ENCODE results near the gene ARG1.

The ARG1 gene

DNA sequence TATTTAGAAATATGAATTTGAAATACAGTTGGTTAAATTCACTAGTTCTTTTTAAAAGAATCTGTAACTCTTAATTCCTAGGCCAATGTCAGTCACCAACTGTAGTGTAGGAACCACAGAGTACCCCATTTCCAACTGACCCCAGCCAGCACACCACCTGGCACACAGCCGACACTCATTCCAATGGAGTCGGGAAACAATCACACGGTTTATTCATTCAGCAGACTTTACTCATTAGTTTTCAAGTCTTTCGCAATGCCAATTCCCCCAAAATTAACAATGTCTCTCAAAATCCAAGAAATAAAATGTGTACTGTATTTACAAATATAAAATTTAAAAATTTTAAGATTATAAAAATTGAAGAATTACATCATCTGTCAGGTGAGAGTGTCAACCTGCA is 13.5 kb downstream of the ARG1 start:
- no peak for DNase-seq (ENCODE audit: low spot score)

DNA sequence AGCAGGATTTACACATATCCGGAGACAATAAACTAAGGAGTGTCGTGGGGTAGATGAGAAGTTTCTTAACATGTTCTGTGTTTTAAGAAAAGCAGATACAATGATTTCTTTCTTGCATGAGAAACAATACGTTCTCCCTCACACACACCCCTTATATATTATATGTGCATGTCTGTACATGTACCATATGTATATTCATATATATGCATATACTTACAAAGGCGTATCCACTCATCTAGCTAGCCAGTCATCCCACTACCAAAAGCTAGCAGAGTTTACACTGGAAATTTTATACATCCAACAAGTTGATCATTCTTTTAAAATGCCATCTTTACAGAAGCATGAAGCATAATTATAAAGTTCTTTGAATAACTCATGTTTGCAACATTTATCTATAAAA is 14.9 kb downstream of the ARG1 start:
- DNase-seq (ENCODE audit: low spot score) = no peak

- DNase-seq (ENCODE audit: low spot score) = no peak
These were observed 15.6 kb downstream of the ARG1 start for GRCh38 chr6:131588643-131589042.

DNA sequence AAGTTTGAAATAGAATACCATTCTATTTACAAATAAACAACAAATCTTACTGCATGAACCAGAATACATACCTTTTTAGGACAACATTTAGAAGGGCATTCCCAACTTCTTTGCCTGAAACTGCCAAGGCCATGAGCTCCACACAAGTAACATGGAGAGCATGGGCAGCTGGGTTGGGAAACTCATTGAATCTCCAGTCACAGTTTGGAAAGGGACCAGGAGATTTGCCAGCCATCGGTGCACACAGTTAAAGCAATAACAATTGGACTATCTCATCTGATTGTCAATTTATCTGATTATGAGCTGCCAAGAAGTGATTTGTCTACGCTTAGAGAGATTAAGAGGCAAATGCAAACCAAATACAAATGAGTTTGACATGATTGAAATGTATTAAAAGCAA is 19.9 kb downstream of the ARG1 start:
- DNase-seq (ENCODE audit: low spot score) = no peak

DNA sequence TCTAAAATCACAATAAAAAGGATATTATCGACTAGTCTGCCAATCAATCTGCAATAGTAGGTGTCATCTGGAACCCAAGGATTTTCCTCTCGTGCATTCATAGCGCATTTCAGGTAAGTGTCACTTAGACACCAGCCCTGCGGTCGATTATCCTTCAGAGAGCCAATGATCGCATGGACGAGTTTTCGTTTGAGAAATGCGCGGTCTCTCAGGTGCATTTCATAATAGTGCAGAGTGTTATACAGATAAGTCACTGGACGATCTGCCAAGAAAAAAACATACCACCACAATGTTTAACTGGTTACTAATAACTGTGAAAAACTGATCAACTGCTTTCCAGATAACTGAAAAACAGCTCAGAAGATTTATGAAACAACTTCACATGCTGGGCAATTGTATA is 21.0 kb downstream of the ARG1 start:
- no peak for DNase-seq (ENCODE audit: low spot score)

- DNase-seq (ENCODE audit: low spot score) = no peak
These were observed 24.4 kb downstream of the ARG1 start for GRCh38 chr6:131597446-131597845.

GRCh38 chr6:131600716-131601115 is 27.7 kb downstream of the ARG1 start:
- DNase-seq (ENCODE audit: low spot score) = no peak

- peak; percentile 74 for DNase-seq (ENCODE audit: low spot score)
These were observed 29.8 kb downstream of the ARG1 start for GRCh38 chr6:131602781-131603312.

DNA sequence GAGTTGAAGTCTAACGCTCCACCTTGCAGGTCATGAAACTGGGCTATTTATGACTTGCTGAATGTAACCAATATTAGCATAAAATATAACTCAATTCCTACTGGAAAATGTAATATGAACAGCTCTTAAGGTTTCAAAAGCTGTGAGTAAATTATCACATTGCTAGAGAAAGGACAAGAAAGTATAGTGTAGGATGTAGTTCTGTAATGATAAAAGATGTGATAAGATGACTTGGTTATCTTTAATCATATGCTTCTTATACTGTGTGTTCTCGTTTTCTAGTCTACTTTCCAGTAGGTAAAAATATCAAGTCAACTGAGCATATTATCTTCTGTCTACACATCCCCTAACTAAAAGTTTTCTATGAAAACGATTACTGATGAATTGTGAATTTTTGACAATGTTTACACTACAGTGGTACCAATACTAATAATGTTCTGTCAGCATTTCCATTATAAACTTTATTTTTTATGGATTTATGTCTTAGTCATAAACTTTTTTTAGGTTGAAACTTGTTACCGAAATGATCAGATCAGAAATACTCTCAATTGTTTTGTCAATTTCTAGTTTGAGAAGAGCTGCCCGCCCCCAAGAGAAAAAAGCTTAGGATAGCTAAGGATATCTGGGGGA is 40.4 kb downstream of the ARG1 start:
- no peak for DNase-seq (ENCODE audit: low spot score)

- DNase-seq (ENCODE audit: low spot score) = no peak
These were observed 42.2 kb downstream of the ARG1 start for GRCh38 chr6:131615275-131615674.

DNA sequence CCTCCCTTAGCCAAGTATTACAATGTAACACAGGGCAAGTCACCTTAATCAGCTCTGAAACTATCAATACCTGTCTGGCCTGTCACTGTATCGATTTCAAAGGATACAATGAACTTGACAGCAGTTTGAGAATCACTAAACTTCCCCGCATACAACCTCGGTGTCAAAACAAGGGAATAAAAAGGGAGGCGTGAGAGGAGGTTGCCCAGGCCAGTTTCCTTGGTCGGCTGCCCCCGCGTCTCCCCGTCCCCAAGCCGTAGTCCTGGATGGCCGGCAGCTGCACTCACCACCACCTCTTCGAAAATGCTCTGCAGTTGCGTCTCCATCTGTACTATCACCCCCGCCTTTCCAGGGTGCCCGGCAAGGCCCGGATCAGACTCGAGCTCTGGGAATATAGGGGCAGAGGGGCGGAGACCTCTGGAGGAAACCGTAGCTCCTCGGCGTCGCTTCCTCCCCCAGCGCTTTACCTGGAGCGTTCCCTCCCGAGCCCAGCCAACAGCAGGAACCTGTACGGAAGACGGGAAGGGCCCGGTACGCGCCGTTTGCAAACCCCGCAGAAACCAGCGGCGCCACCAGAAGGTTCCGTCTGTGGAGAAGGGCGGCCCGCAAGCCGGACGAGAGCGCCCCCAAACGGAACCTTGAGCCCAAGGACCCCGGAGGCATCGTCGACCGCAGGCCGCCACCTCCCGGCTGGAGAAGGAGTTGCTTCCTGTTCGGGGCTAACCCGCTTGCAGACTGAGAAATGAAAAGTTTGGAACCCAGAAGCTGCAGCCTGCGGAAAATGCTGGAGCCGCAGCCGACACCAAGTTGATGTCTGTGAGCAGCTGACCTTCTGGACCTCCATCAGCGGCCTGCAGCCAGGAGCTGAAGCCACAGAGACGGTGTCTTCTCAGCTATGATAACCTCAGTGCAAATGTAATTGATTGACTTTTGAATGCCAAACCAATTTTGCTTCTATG is 55.0 kb downstream of the ARG1 start, which contains the start of gene MED23:
MED23 (minus strand) TSS at position 519 of the 959 bp plus-strand sequence; CDS start at position 326, 193 bp downstream.
- DNase-seq (ENCODE audit: low spot score) = peak; percentile 93

- no peak for DNase-seq (ENCODE audit: low spot score)
These were observed 55.7 kb downstream of the ARG1 start for GRCh38 chr6:131628726-131629125.

DNA sequence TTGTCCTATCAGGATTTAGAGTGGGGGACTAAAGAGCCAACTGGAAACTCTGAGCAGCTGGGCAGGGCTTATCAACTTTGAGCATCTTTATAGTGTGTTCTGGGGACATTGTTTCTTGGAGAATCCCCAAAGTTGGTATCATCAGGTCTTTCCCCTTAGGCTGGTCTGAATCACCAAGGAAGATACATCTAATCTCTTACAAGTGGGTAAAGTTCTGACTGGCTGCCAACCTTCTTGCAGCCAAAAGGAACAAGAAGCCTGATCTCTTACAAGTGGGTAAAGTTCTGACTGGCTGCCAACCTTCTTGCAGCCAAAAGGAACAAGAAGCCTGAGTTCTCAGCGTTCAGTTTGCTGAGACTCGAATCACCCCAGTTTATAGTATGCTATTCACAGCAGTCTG is 56.6 kb downstream of the ARG1 start:
- DNase-seq (ENCODE audit: low spot score) = no peak

DNA sequence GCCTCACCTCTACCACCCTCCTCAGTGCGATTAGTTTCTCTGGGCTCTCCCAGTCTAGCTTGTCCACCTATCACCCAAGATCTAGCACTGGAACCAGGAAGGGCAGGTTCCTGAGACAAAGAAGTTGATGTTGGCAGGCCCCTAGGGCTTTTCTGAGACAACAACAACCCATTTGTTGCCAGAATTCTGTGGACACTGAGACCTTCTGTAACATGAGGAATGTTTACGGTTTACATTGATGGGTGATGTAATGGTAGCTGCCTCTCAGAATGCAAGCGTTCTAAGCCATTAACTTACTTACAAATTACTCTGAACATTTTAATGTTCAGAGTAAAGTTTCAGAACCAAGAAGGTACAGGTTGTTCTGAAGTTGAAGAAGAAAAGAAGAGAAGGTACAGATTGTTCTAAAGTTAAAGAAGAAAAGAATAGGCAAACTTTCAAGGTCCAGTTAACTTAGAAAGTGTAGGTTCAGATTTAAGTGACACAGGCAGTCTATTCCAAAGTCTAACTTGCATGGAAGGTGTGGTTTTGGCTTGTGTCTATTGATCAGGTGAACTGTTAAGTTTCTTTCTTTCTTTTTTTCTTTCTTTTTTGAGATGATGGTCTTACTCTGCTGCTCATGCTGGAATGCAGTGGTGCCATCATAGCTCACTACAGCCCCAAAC is 58.7 kb downstream of the ARG1 start:
- no peak for DNase-seq (ENCODE audit: low spot score)
